Measurements from ENCODE around the gene SNRPE.

DNA sequence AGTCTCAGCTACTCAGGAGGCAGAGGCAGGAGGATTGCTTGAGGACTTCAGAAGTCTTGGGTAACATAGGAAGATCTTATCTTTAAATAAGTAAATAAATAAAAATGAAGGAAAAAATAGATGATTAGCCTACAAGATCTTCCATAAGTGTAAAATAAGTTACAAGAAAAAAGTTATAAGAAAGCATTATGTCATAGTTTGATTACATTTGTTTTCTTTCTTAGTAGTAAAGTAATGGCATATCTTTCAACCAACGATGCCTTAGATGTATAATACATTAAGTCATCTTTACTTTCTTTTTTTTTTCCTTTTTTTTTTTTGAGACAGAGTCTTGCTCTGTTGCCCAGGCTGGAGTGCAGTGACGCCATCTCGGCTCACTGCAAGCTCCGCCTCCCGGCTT, 46.5 kb downstream of the SNRPE start:
- TF ChIP-seq, protein P1, sequence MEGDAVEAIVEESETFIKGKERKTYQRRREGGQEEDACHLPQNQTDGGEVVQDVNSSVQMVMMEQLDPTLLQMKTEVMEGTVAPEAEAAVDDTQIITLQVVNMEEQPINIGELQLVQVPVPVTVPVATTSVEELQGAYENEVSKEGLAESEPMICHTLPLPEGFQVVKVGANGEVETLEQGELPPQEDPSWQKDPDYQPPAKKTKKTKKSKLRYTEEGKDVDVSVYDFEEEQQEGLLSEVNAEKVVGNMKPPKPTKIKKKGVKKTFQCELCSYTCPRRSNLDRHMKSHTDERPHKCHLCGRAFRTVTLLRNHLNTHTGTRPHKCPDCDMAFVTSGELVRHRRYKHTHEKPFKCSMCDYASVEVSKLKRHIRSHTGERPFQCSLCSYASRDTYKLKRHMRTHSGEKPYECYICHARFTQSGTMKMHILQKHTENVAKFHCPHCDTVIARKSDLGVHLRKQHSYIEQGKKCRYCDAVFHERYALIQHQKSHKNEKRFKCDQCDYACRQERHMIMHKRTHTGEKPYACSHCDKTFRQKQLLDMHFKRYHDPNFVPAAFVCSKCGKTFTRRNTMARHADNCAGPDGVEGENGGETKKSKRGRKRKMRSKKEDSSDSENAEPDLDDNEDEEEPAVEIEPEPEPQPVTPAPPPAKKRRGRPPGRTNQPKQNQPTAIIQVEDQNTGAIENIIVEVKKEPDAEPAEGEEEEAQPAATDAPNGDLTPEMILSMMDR (conservative IDR thresholded peaks at IDR 0.05; ENCODE audit: low read length), result no peak
- no peak for TF ChIP-seq EZH2phosphoT487 (IDR thresholded peaks at IDR 0.05; ENCODE audit: borderline replicate concordance)

Measured in Loucy (cell line).